Ecto neural progenitor cell (in vitro differentiated cells): ENCODE results near the gene MAST3.

Experiments
- DNase-seq: peaks from one replicate; pipeline ENCODE4 v3.0.0-alpha.2; 2018; ENCODE audit warnings: low spot score

The MAST3 gene

GRCh38 chr19:18097217-18097992 is at the start of gene MAST3:
Gene MAST3 (plus strand): TSS chr19:18097778. CDS start chr19:18097793, 15 bp downstream.
- peak; percentile 88 for DNase-seq

- no peak for DNase-seq
Measured at GRCh38 chr19:18049385-18049784, 48.2 kb upstream of the MAST3 start.

GRCh38 chr19:18051887-18052286 is 45.7 kb upstream of the MAST3 start:
- DNase-seq, result no peak

- DNase-seq, result no peak
Measured at GRCh38 chr19:18053576-18054219, 43.9 kb upstream of the MAST3 start.

GRCh38 chr19:18055967-18056366 is 41.6 kb upstream of the MAST3 start:
- no peak for DNase-seq

- DNase-seq, result no peak
Measured at GRCh38 chr19:18057557-18057956, 40.0 kb upstream of the MAST3 start.

GRCh38 chr19:18058208-18059009 is 39.2 kb upstream of the MAST3 start:
- DNase-seq, result peak; percentile 92

GRCh38 chr19:18059297-18059696 is 38.3 kb upstream of the MAST3 start:
- DNase-seq, result no peak

GRCh38 chr19:18059902-18060301 is 37.7 kb upstream of the MAST3 start:
- no peak for DNase-seq

GRCh38 chr19:18060472-18060871 is 37.1 kb upstream of the MAST3 start:
- no peak for DNase-seq

- DNase-seq, result no peak
Measured at GRCh38 chr19:18062028-18062427, 35.5 kb upstream of the MAST3 start.

GRCh38 chr19:18063463-18063862 is 34.1 kb upstream of the MAST3 start:
- DNase-seq, result no peak

- no peak for DNase-seq
Measured at GRCh38 chr19:18065173-18065495, 32.4 kb upstream of the MAST3 start.

- no peak for DNase-seq
Measured at GRCh38 chr19:18068395-18068794, 29.2 kb upstream of the MAST3 start.

- no peak for DNase-seq
Measured at GRCh38 chr19:18069383-18069782, 28.2 kb upstream of the MAST3 start.

GRCh38 chr19:18070181-18070580 is 27.4 kb upstream of the MAST3 start:
- no peak for DNase-seq

- DNase-seq, result no peak
Measured at GRCh38 chr19:18072335-18072734, 25.2 kb upstream of the MAST3 start.

GRCh38 chr19:18073197-18073596 is 24.4 kb upstream of the MAST3 start:
- no peak for DNase-seq

- no peak for DNase-seq
Measured at GRCh38 chr19:18074192-18074591, 23.4 kb upstream of the MAST3 start.

- no peak for DNase-seq
Measured at GRCh38 chr19:18083929-18084684, 13.5 kb upstream of the MAST3 start.

- DNase-seq, result no peak
Measured at GRCh38 chr19:18085702-18086457, 11.7 kb upstream of the MAST3 start.
